Measurements from ENCODE around the gene EXOC7. TPM values are rescaled to one million over a fixed set of nuclear protein-coding genes. Genes with fewer than 3 reads are reported as not detected.

The EXOC7 gene
- total and polyA plus RNA-seq, 12 donors = 37.9 to 97.5 (median 82.1) TPM

DNA sequence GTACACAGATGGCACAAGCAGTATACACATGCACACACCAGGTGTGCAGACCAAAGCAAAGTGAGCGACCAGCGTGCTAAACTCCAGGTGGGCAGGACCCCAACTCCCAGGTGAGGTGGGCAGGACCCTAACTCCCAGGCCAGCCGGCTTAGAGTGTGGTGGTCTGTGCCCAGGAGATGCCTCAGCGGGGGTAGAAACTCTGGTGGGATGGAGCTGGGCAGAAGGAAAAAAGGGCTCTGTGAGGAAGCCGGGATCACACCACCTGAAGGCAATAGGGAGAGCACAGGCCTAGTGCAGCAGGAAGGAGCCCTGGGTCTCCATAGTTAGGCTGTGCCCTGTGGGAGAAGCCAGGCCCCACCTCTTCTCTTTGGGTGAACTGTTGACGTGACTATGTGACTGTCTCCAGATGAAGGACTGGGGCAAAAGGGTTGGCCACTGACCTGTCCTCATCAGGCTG lies 39.0 kb upstream of the EXOC7 start:
- intact Hi-C loops (cut with DNase I) = no loop called here
- no peaks in the 10 kb centered on the region for H3K36me3 ChIP-seq
- TF ChIP-seq, protein P1, sequence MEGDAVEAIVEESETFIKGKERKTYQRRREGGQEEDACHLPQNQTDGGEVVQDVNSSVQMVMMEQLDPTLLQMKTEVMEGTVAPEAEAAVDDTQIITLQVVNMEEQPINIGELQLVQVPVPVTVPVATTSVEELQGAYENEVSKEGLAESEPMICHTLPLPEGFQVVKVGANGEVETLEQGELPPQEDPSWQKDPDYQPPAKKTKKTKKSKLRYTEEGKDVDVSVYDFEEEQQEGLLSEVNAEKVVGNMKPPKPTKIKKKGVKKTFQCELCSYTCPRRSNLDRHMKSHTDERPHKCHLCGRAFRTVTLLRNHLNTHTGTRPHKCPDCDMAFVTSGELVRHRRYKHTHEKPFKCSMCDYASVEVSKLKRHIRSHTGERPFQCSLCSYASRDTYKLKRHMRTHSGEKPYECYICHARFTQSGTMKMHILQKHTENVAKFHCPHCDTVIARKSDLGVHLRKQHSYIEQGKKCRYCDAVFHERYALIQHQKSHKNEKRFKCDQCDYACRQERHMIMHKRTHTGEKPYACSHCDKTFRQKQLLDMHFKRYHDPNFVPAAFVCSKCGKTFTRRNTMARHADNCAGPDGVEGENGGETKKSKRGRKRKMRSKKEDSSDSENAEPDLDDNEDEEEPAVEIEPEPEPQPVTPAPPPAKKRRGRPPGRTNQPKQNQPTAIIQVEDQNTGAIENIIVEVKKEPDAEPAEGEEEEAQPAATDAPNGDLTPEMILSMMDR (IDR thresholded peaks at IDR 0.05) = no peak
- peaks cover 12 to 41% (median 29%) of the 10 kb centered on the region in 7 donors for H3K27me3 ChIP-seq
- peaks cover 12 to 75% (median 58%) of the 10 kb centered on the region in 9 donors for H3K4me1 ChIP-seq
- no peak for ATAC-seq
- 87 to 94% methylated on average over 6 of the region's 6 CpGs for WGBS, 2 donors
- H3K27ac ChIP-seq = no peak overlapping the region
- H3K4me3 ChIP-seq = no peak overlapping the region
- DNase-seq = no peak
- no peaks in the 10 kb centered on the region for H3K9me3 ChIP-seq

DNA sequence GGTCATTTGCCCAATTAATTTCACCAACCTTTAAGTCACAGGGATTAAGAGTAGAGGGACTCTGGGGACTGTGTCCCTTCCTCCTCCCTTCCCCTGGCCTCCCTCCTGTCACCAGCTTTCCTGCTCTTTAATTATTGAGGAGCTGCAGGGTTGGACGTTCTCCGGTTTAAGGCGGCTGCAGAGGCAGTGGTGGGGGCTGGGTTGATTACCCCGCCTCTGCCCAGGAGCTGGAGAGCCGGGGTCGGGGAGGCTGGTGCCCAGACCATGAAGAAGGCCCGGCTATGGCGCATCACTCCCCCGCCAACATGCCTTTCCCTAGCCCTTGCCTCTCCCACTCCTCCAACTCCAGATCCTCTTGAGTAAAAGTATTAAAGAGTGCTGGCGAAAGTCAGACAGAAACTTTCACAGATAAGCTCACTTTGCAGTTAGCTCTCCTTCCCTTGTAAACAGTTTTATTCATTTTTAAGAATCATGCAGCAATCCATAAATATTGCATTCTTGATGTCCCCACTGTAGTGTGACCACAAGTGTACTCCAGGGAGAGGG lies 38.5 kb upstream of the EXOC7 start:
- ATAC-seq (no peak), DNase-seq (no peak)
- peaks cover 12 to 46% (median 34%) of the 10 kb centered on the region in 7 donors for H3K27me3 ChIP-seq
- no peaks in the 10 kb centered on the region for H3K36me3 ChIP-seq
- 54 to 65% methylated on average over 10 of the region's 10 CpGs for WGBS, 2 donors
- TF ChIP-seq, protein P1 (IDR thresholded peaks at IDR 0.05) = no peak
- H3K4me1 ChIP-seq = peaks cover 12 to 80% (median 58%) of the 10 kb centered on the region in 9 donors
- H3K27ac ChIP-seq = no peak overlapping the region
- intact Hi-C loops (cut with DNase I) = no loop called here
- no peaks in the 10 kb centered on the region for H3K9me3 ChIP-seq
- H3K4me3 ChIP-seq = peak overlapping the region in 1 of 10 donors; percentile 59

DNA sequence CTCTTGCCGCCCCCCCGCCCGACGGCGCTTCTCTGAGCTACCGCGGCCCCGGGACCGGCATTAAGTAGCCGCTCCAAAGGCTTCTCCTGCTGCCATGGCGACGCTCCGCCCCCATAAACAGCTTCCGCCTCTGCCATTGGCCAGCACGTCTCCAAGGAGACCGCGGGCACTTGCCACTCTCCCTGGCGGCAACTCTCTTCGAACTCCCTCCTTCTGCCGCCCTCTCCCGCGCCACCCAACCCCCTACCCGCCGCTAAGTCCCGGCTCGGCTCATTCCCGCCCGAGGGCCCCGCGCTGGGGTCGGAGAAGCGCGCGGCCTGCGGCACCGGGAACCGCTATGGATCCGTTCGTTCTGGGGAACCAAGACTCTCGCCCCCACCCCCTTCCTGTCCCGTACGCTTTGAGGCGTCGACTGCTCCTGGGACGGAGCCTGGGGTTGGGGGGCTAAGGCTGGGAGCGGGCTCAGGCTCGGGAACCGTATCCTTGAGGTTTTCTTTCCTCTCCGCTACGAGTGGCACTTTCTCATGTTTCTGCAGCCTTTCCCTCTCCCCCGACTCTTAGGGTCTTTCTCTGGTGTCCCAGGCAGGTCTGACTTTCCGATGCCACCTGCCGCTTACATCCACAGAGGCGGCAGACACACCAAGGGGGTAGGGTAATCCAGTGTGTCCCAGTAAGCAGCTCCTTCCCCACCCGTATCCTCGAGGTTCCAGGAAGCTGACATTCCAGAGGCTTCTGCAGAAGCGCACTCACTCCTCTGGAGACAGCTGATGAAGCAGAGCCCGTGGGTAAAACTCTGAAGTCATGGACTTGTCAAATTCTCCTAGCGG lies 37.8 kb upstream of the EXOC7 start, which contains the start of gene FOXJ1:
FOXJ1 (minus strand) TSS at position 34 of the 827 bp plus-strand sequence. CDS start 850 bp downstream, outside the sequence.
- intact Hi-C loops (cut with DNase I) = no loop called here
- WGBS, 2 donors = 6% methylated on average over 58 to 59 of the region's 59 CpGs
- peak within 1 kb of the TSS; percentile 38 to 60 (median 56) for H3K4me3 ChIP-seq

DNA sequence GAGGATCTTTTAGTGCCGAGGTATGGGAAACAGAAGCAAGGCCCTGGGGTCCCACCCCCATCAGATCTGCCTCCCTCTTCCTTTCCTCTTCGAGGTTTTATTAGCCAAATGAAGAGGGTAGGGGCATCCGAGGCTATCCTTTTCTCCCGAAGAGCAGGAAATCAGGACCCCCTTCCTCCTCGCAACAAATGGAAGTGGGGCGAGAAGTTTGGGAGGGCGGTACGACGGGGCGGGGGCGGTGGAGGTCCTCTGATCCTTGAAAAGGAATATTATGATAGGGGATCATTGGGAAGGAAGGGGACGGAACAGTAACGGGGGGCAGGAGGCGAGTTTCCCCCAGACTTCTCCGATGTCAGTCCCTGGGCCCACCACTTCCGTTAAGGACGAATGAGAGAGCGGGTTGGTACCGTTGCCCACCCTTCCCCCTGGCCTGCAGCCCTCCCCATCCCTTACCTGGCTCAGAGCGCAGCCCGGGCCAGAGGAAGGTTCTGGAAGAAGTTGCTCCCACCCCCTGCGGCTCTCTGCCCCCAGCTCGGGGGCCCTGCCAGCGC lies 37.1 kb upstream of the EXOC7 start:
- peaks cover 12 to 70% (median 46%) of the 10 kb centered on the region in 9 donors for H3K4me1 ChIP-seq
- H3K9me3 ChIP-seq = no peaks in the 10 kb centered on the region
- 3% methylated on average over 22 to 24 of the region's 24 CpGs for WGBS, 2 donors
- peaks cover 12 to 59% (median 48%) of the 10 kb centered on the region in 7 donors for H3K27me3 ChIP-seq
- intact Hi-C loops (cut with DNase I) = no loop called here
- H3K27ac ChIP-seq = no peak overlapping the region
- peak overlapping the region; percentile 38 to 60 (median 56) for H3K4me3 ChIP-seq
- TF ChIP-seq, protein P1 (IDR thresholded peaks at IDR 0.05) = no peak
- no peaks in the 10 kb centered on the region for H3K36me3 ChIP-seq
- DNase-seq (no peak), ATAC-seq (no peak)

More for the DNA sequence above, 37.8 kb upstream of the EXOC7 start, which contains the start of gene FOXJ1:
- TF ChIP-seq, protein P1 (IDR thresholded peaks at IDR 0.05) = no peak
- DNase-seq (peak; percentile 88 to 89), ATAC-seq (peak; percentile 87 to 94 (median 92))
- Histone ChIP-seq H3K4me1 (peaks cover 12 to 76% (median 53%) of the 10 kb centered on the region in 9 donors), H3K27ac (no peak within 1 kb of the TSS), H3K27me3 (peaks cover 12 to 52% (median 41%) of the 10 kb centered on the region in 7 donors), H3K9me3 (no peaks in the 10 kb centered on the region), H3K36me3 (no peaks in the 10 kb centered on the region)

All from heart right ventricle (tissue), 16 donors.